Stimulated activated CD4-positive, alpha-beta T cell treated with anti-CD3 and anti-CD28 coated beads, Interleukin-4, amount 100 ng/mL, for 4 hours (primary cell): ENCODE measurements around the gene NTPCR.

Experiments
- DNase-seq, 2 experiments: peaks; one replicate each; pipeline ENCODE4 v3.0.0-alpha.2; 2020

Gene NTPCR

DNA sequence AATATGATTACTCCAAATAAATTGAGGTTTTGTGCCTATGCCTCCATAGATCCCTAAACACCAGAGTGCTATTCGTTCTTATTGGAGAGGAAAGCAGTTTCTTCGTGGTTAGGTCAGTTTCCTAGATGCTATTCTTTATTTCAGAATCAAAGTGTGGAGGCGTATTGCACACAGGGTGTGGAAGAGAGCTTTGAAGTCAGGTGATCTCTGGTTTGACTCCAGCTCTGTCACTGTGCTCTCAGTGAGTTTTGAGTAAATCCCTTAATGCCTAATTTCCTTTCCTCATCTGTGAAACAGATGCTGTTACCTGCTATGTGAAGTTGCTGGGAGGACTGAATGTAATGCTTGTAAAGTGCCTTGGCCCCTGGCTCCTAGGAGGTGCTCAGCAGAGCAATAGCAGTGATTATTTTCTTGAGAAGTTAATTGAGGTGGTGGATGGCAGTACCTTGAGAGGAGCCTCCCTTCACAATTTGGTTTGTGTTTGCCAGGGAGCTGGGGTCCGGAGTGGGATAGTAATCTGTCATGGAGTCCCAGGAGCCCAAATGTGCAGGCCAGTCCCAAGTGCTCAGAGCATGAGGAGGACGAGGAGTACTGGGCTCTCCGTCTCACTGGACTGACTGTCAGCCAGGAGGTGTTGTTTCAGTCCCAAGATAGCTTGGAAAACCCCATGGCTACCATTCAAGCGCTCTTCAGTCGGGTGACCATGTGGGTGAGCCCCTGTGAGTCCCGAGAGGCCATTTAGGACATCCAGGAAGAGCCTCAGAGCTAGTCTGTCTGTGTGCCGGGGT, 14.9 kb downstream of the NTPCR start:
- DNase-seq, result no peak

DNA sequence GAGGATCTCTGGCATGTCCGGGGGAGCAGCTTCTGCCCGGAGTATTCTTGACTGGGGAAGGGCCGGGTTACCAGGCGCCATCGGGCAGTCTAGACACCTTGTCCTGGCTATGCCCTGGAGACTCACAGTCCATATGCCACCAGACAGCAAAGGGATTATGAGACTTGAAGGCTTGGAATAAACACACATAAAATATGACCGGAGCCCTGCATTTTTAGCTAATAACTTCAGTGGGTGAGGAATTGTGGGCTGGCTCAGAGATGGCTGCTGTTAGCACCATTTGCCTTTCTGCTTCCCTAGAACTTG, 15.5 kb downstream of the NTPCR start:
- no peak for DNase-seq

DNA sequence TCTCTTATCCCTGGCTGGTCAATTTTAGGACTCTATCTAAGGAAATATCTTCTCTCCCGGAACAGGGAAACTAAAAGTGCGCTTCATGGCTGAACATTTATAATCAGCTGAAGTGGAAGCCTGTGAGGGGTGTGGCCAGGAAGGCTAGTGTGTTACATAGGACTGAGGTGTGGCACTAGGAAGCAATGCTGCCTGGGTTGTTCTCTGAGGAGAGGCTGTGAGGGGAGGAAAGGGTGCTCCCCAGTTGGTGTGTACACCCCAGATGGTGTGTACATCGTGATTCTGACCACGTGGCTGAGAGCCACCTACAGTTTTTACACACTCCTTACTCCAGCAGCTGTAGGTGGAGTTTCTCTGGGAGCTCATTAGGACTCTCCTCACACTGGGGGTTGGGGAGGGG, 16.3 kb downstream of the NTPCR start:
- DNase-seq, result no peak

DNA sequence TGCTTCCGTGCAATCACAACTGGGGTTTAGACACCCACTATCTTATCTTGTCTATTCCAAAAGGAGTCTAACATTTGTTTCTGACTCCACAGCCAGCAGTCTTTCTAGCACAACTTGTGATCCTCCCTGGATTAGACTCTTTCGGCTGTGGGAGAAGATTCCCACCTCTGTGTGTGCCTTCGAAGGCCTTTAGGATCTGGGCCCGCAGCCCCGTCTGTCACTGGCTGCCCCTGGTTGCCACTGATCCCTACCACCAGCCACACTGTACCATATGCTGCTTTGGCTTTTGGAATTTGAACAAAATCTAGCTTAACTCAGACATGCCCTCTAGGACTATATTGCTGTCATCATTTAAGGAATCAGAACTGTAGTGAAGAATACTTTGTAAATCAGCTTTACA, 18.0 kb downstream of the NTPCR start:
- DNase-seq, result no peak

DNA sequence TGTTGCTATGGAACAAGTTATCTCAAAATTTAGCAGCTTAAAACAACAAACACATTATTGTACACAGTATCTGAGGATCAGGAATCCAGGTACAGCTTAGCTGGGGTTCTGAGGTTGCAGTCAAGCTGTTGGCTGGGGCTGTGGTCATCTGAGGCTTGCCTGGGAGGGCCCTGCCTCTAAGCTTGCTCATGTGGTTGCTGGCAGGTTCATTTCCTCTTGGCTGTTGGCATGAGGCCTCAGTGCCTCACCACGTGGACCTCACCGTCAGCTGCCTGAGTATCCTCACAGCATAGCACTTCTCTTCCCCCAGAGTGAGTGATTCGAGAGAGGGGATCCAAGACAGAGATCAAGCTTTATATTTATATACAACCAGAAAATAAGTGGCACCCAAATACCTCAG, 18.6 kb downstream of the NTPCR start:
- DNase-seq, result no peak

DNA sequence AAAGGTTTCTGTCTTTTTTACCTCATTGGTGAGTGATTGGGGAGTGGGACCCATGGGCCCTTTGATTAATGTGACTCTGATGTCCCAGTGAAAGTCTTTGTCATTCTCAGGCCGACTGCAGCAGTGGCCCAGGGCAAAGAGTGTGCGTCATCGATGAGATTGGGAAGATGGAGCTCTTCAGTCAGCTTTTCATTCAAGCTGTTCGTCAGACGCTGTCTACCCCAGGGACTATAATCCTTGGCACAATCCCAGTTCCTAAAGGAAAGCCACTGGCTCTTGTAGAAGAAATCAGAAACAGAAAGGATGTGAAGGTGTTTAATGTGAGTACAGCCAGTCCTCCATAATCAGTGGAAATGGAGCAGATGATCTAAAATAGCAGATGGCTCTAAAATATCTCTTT, 19.4 kb downstream of the NTPCR start:
- DNase-seq, result no peak

DNA sequence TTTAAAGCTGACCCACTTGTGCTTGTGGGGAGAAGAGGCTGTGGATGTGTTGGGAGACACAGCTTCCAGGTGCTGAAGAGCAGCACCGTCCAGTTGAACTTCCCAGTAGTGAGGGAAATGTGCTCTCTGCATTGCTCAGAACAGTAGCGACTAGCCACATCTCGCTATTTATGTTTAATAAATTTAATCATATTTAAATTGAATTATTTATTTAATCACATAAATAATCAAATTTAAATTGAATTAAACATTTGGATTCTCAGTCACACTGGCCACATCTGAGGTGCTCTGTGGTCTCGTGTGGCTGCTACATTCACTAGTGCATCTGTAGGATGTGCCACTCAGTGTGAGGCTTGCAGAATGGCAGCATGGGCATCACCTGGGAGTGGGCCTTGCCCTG, 20.1 kb downstream of the NTPCR start:
- DNase-seq, result no peak

DNA sequence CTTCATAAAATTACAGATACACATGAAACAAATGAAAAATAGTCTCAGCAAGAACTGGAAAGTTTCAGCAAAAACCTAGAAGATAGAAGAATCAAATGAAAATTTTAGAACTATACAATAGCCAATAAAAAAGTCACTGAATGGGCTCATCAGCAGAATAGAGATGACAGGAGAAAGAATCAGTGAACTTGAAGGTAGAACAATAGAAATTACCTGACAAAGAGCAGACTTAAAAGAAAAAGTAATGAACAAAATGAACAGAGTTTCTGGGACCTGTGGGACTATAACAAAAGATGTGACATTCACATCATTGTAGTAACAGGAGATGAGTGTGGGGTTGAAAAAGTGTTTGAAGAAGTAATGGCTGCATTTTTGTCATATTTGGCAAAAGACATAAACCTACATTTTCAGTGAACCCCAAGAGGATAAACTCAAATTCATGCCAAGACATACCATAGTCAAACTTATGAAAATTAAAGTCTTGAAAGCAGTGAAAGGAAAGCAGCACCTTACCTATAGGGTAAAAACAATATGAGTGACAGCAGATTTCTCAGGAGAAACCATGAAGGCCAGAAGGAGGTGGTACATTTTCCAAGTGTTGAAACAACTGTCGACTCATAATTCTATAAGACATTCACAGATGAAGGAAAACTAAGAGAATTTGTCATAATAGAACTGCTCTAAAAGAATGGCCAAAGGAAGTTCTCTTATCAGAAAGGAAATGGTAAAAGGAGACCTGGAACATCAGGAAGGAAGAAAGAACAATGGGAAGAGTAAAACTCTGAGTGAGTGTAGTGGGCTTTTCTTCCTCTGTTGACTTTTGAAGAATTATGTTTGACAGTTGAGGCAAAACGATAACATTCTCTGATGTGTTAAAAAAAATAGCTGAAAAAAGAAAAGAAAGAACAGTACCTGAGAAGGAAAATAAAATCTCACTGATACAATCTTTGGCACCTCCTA, 23.5 kb downstream of the NTPCR start:
- DNase-seq, result no peak

DNA sequence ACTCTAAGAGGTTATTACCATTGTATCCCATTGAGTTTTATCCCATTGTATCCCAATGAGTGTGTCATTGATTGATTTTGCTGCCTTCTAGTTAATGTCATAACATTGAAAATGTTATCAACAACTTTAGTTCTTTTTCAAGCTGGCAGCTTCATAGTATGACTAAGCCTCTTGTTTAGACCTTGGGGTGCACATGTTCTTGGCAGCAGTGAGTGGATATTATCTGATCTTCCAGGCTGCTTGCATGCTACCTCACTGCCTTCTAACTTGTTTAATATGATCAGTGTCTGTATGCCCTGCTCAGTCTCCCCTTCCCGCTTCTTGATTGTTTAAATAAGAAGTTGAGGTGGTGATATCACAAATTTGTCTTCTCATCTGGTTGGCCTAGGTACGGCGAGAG, 24.6 kb downstream of the NTPCR start:
- DNase-seq, result no peak

DNA sequence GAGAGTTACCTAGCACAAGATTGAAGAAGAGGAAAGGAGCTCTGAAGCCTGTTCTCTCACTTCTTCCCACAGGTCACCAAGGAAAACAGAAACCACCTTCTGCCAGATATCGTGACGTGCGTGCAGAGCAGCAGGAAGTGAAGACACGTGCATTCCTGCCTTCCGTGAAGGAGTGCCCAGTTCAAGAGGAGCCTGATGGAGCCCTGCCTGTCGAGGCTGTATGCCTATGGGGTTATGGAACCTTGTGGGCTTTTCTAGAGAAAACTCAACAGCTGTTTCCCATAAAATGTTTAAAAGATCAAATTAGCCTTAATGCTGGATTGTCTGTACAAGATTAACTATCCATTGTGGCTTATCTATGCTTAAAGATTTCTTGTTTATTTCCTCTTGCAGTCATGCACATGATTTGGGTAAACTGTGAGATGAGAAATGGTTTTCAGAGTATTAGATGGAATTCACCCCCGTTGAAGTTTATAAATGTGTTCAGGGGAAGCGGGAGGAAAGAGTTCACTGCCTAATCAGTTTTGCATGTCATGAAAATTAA, 27.8 kb downstream of the NTPCR start:
- no peak for DNase-seq

DNA sequence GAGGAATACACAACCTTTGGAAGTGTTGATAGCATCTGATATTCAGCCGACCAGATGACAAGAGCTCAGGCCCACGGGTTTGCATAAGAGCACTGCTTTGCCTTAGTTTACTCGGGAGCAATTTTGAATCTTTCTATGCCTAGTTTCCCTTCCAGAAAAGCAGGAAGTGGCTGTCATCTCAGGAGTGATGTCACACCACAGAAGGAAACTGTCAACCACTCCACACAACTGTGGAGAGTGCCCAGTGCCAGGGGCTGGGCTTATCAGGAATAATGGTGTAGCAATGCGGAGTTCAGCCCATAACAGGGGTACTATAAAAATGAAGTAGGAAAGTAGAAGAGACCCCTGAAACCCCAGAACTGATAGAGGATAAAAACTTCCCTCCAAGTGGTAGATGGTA, 28.4 kb downstream of the NTPCR start:
- no peak for DNase-seq

DNA sequence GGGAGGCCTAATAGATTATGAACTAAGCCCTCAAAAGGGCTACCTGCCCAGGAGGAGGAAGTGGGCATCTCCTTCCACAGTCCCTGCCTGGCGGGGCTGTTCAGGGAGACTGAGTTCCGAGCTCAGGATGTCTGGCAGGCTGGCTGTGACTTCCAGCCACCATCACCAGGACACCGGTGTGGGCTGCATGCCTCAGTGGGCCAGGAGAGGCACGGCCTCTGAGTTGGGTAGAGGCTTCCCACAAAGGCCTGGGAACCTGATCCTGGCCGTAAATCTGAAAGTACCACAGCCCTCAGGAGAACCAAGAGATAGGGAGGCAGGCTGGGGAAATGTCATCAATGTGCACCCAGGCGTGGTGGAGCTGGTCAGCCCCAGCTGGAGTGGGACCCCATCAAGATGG, 29.1 kb downstream of the NTPCR start:
- DNase-seq, result no peak

DNA sequence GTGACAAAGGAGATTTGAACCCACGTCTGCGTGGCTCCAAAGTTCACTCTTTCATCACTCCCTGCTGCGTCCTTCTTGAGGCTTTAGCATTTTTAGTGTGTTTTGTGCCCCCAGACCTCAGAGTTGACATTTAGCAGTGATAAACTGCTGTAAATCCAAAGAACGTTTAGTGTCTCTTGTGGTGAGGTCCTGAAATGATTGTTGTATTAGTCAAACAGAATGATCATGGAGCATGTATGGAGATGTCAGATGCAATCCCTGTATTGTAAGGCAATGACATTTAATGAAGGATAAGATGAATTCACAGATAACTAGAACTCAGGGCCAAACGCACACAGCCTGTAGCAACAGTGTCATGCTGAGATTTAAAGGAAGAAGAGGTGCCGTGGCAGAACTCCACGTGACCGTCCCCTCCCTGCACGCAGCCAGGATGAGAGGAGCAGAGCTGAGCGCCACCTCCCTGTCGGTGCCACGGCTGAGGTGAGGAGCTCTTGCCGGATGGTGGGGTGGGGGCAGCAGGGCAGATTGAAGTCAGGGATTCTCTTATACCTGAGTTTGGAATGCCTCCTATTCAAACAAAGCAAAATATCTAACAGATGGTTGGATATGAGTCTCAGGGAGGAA, 30.1 kb downstream of the NTPCR start:
- DNase-seq, result no peak

DNA sequence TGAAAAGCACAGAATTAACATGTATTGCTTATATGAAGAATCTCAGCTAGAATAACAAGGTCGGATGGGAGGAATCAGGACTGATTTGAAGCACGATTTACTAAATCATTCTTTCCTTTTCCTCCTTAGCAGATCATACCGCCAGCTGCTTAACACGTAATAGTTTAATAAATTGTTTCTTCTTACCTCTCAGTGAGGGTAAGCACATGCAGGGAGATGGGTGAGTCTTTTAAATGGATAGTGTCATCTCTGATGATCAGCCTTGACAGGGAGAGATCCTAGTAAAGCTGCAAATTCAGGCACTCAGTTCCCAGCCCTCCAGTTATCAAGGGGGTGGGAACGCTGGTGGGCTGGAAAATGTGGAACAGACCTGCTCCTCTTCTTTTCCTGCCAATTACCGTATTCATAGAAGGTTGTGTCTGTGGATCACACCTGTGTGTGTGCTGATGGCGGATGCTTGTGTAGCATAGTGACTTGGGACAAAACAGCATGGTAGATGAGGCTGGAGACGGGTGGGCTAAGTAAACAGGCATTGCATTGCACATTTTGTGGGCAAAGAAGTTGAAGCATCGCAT, 30.7 kb downstream of the NTPCR start:
- DNase-seq, result no peak

DNA sequence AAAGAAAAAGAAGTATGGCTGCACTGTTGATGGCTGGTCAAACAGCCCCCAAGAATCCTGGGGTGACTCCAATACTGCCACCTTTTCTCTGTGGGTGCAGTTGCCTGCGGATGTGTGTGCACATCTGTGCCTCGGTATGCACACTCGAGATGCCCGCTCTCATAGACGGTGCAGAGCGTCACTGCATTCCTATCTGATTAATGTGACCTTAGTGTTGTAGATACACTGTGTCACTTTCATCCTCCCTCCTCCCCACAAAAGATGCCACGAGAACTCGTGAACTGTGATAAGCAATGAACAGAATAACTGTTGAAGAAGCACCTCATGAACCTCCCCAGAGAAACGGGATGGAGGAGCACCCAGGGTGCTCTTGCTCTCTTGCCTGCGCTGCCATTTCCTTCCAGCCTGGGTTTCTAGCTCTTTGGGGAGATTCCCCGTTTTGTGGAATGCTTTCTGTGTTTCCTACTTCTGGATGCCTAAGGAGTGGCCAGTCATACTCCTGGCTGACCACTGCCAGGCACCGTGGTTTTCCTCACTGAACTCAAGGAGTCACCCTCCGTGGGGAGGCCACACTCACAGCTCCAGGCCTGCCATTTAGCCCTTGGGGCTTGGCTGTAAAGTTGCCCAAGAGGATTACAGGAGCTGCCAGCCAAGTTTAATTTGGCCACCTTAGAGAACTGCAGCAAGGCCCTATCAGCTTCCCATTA, 32.0 kb downstream of the NTPCR start:
- DNase-seq, result no peak

DNA sequence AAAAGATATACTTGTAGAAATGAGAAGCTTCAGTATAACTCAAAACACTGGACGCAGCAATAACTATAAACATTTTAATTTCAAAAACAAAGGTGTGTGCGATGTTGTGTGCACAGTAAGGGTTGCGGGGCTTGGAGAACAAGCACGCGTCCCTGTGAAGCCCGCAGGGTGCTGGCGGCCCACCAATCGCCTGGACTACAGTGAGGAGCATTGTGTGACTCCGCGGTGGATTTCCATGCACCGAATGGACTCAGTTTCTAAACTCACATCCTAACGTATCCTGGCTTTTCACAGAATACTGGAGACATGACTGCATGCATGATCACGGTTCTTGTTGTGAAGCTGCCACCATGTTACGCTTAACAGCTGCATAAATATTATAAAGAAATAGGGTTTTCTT, 33.0 kb downstream of the NTPCR start:
- no peak for DNase-seq

DNA sequence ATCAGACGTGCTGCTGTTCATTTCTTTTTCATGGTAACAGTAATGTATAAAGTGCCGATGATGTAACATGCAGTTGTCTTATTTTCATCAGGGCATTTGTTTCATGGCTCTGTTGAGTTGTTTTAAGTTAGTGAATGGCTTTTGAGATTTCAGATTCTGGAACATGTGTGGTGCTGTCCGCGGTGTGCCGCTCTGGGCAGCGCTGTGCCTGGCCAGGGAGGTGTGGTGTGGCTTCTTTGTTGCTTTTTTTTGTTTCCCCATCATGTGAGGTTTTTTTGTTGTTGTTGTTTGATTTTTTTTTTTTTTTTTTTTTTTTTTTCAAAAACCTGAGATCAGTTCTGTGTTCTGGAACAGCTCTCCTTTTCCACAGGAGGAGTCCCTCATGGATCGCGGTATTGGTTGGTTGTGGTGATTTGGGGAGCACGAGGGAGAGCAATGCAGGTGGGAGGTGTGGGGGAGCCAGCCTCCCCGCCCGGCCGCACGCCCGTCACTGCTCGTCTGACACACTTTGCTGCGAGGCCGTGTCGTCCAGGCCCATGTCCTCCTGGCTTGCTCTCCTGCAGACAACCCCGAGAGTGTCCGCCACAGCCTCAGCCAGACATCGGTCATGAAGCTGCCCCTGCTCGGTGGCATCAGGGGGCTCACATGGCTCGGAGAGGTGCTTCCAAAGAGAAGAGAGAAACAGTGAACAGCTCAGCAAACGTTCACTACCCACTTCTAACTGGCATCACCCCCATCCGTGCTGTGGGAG, 33.6 kb downstream of the NTPCR start:
- DNase-seq, result no peak

DNA sequence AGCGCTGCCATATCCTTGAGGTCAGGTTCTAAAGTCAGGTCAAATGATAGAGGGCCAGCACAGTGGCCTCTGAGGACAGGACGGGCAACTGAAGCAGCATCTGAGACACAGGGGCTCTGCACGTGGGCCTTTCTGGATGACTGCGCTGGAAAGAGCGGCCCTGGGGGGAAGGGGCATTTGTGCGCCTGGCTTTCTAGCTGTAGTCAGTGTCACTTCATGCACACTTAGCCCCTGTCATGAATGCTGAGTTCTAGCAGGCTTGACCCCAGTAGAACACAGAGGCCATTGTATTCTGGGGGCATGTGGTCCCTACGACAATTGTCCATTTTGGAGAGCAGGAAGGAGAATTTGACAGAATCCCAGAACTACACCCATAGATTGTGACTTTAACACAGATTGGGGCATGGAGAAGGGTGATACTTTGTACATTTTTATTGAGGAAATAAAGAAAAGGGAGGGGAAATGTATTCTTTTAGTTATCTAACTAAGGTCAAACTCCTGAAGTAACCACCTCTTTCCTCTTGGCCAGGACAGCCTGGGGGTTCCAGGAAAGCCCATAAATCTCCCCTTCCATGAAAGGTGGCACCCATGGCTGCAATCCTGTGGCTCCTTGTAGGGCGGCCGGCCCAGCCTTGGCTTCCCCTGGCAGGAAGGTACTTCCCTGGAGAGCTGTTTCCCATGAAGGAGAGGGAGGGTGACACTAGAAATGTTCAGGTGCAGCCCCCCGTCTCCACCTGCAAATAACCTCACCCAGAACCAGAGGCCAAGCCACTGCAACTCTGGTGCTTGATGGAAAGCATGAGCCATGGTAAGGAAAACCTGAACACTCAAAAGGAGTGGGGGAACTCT, 34.4 kb downstream of the NTPCR start:
- DNase-seq, result no peak

DNA sequence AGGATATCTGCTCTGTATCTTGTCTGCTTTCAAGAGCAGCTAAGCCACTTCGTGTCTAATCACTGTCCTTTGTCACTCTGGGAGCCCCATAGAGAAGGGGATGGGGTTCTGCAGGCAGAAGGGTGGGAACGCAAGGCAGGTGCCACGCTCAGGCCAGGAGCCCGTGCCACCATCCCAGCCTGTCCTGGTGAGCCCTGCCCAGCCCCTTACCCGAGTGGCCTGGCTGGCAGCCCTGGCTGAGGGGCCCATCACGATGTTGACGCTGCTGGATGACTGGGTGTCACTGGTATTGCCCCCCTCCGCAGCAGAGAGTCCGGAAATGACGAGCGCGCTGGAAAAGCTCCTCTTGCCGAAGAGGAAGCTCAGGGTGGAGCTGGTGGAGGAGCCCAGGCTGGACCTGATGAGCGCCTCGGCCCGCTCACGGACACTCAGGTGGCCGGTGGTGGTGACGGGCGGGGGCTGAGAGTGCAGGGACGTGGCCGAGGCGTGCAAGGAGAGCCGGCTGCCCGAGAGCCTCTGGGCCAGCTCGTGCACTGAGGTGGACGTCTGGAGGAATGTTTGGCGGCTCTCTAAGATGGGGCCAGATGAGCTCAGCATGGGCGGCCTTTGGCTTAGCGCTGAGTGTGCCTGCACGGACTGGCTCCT, 35.6 kb downstream of the NTPCR start:
- DNase-seq, result no peak

DNA sequence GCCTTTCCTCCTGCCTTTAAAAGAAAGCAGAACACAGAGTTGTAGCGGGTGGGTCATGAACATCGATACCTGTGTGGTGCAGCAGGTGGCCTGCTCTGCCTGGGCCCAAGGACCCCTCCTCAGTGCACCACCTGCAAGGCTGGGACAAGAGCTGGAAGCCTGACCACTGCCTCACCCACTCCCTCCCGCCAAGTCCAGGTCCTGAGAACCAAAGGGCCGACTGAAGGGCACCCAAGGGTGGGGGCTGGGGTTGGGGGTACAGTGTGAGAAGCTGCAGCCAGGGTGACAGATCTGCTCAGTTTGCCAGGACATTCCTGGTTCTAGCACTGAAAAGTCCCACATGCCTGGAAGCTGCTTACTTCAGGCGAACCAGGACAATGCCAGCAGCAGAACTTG, 36.1 kb downstream of the NTPCR start:
- DNase-seq, result no peak
